Measurements from ENCODE around the gene NKAIN2.

DNA sequence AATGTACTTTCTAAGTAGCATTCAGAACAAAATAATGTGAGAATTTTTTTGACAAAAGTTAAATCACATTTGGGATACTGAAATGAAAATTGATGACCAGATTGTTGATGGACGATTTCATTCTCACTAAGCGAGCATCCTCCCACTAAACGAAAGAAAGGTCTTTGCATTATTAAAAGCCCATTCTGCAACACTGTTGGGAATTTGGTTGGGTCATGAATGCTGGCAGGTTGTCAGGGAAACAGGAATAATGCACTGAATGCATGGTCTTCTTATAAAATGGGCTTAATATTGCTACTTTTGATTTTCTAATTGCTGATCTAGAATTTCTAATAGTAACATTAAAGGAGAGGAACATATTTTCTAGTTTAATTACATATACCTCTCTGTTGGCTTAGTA lies 229.8 kb downstream of the NKAIN2 start:
- TF ChIP-seq NBN (IDR thresholded peaks at IDR 0.05; ENCODE audit: low read depth), result no peak
- TF ChIP-seq CEBPB (tag; IDR thresholded peaks at IDR 0.05), result no peak
- no peak for TF ChIP-seq RFX1 (IDR thresholded peaks at IDR 0.05)
- TF ChIP-seq, protein P1, sequence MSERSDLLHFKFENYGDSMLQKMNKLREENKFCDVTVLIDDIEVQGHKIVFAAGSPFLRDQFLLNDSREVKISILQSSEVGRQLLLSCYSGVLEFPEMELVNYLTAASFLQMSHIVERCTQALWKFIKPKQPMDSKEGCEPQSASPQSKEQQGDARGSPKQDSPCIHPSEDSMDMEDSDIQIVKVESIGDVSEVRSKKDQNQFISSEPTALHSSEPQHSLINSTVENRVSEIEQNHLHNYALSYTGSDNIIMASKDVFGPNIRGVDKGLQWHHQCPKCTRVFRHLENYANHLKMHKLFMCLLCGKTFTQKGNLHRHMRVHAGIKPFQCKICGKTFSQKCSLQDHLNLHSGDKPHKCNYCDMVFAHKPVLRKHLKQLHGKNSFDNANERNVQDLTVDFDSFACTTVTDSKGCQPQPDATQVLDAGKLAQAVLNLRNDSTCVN (CRISPR knock-in tag; IDR thresholded peaks at IDR 0.05), result no peak
